OCI-LY7 (cell line): Measurements from ENCODE around the gene OGT.

ENCODE experiments used
- CTCF ChIP-seq: fragments of 200-600 bp; sonication (generic); conservative IDR thresholded peaks from 2 replicates; pipeline ENCODE4 v1.5.1; 2014; ENCODE audit warnings: mild to moderate bottlenecking, antibody characterized with exemption, low read length, moderate library complexity, mixed read lengths
- EZH2phosphoT487 ChIP-seq: fragments of 200-600 bp; sonication (generic); IDR thresholded peaks from 2 replicates; pipeline ENCODE4 v1.6.1; 2018; ENCODE audit warnings: low read depth, borderline replicate concordance, mild to moderate bottlenecking, mixed run types, antibody characterized with exemption, low read length, moderate library complexity, mixed read lengths

GRCh38 chrX:71621603-71622002, 88.7 kb downstream of the OGT start:
- TF ChIP-seq CTCF (no peak), EZH2phosphoT487 (no peak)
